ENCODE data around the gene SH3RF3.

GRCh38 chr2:109211315-109211714, 82.3 kb downstream of the SH3RF3 start:
- no peak for TF ChIP-seq POLR2A (IDR thresholded peaks at IDR 0.05)
- no peak for TF ChIP-seq CTCF (IDR thresholded peaks at IDR 0.05 in 4 of 5, conservative IDR thresholded peaks at IDR 0.05 in 1 of 5)
